Astrocyte (in vitro differentiated cells and primary cell): Measurements from ENCODE around the gene RAB29. TPM values are rescaled to one million over a fixed set of nuclear protein-coding genes. Genes with fewer than 3 reads are reported as not detected.

Experiments used
- DNase-seq: peaks from one replicate; pipeline ENCODE4 v3.0.0-alpha.2; 2010; ENCODE audit warnings: low read depth
- FAIRE-seq: peaks from 2 replicates; lab custom pipeline; 2011; peaks lifted over from hg19 to GRCh38; lab: Jason Lieb, UNC
- H2AFZ ChIP-seq: 2 replicates; pipeline ENCODE4 v1.6.0; 2012; ENCODE audit warnings: low read depth, low read length, inconsistent platforms
- H3K27ac ChIP-seq: 2 replicates; pipeline ENCODE4 v1.5.1; 2011; ENCODE audit warnings: low read depth, low read length, inconsistent platforms
- H3K27me3 ChIP-seq: 2 replicates; pipeline ENCODE4 v1.6.0; 2011; ENCODE audit warnings: low read length, inconsistent platforms; ENCODE audit not compliant: insufficient read depth
- H3K36me3 ChIP-seq: 2 replicates; pipeline ENCODE4 v1.5.1; 2011; ENCODE audit warnings: low read length, inconsistent platforms; ENCODE audit not compliant: insufficient read depth
- H3K4me1 ChIP-seq: 2 replicates; pipeline ENCODE4 v1.5.1; 2011; ENCODE audit warnings: low read length, inconsistent platforms; ENCODE audit not compliant: insufficient read depth
- H3K4me2 ChIP-seq: 2 replicates; pipeline ENCODE4 v1.6.0; 2012; ENCODE audit warnings: low read length, inconsistent platforms
- H3K4me3 ChIP-seq: 2 replicates; pipeline ENCODE4 v1.5.1; 2011; ENCODE audit warnings: low read depth, mild to moderate bottlenecking, low read length, inconsistent platforms; ENCODE audit not compliant: insufficient read depth
- H3K79me2 ChIP-seq: 2 replicates; pipeline ENCODE4 v1.6.0; 2012; ENCODE audit warnings: mild to moderate bottlenecking, low read length, inconsistent platforms; ENCODE audit not compliant: insufficient read depth
- H3K9ac ChIP-seq: 2 replicates; pipeline ENCODE4 v1.6.0; 2012; ENCODE audit warnings: mild to moderate bottlenecking, low read length, inconsistent platforms
- H3K9me3 ChIP-seq: 2 replicates; pipeline ENCODE4 v1.5.1; 2012; ENCODE audit warnings: low read depth, mild to moderate bottlenecking, low read length, inconsistent platforms; ENCODE audit not compliant: insufficient read depth
- H4K20me1 ChIP-seq: 2 replicates; pipeline ENCODE4 v1.6.0; 2012; ENCODE audit warnings: low read length, inconsistent platforms; ENCODE audit not compliant: insufficient read depth
- H3K27ac Mint-ChIP-seq: one replicate; pipeline ENCODE4 v1.8.0; 2021; ENCODE audit warnings: mild to moderate bottlenecking, mixed read lengths; ENCODE audit not compliant: unreplicated experiment
- H3K27me3 Mint-ChIP-seq: one replicate; pipeline ENCODE4 v1.8.0; 2021; ENCODE audit warnings: low read depth, mixed read lengths; ENCODE audit not compliant: unreplicated experiment
- H3K36me3 Mint-ChIP-seq: one replicate; pipeline ENCODE4 v1.8.0; 2021; ENCODE audit warnings: low read depth, mixed read lengths; ENCODE audit not compliant: unreplicated experiment
- H3K4me1 Mint-ChIP-seq: one replicate; pipeline ENCODE4 v1.8.0; 2021; ENCODE audit warnings: low read depth, mixed read lengths; ENCODE audit not compliant: unreplicated experiment
- H3K4me3 Mint-ChIP-seq: one replicate; pipeline ENCODE4 v1.8.0; 2021; ENCODE audit warnings: mild to moderate bottlenecking, moderate library complexity, mixed read lengths; ENCODE audit not compliant: unreplicated experiment
- H3K9me3 Mint-ChIP-seq: one replicate; pipeline ENCODE4 v1.8.0; 2021; ENCODE audit warnings: mild to moderate bottlenecking, mixed read lengths; ENCODE audit not compliant: unreplicated experiment
- EZH2 ChIP-seq: IDR thresholded peaks from 2 replicates; pipeline ENCODE4 v1.6.1; 2012; ENCODE audit warnings: mild to moderate bottlenecking, low read length, inconsistent platforms; ENCODE audit not compliant: insufficient read depth
- total RNA-seq: library from RNA; stranded (reverse); gene quantifications from 2 replicates; pipeline ENCODE4 v1.2.1, GENCODE V29; 2021
- TF ChIP-seq, protein P1 (sequence below): IDR thresholded peaks from 2 replicates; pipeline ENCODE4 v1.5.1; 2011; ENCODE audit warnings: low read depth, mild to moderate bottlenecking, inconsistent platforms, low read length, moderate library complexity; ENCODE audit not compliant: insufficient read depth

The RAB29 gene
- total RNA-seq, 1 donor from 2014 or later = 13.3 TPM

DNA sequence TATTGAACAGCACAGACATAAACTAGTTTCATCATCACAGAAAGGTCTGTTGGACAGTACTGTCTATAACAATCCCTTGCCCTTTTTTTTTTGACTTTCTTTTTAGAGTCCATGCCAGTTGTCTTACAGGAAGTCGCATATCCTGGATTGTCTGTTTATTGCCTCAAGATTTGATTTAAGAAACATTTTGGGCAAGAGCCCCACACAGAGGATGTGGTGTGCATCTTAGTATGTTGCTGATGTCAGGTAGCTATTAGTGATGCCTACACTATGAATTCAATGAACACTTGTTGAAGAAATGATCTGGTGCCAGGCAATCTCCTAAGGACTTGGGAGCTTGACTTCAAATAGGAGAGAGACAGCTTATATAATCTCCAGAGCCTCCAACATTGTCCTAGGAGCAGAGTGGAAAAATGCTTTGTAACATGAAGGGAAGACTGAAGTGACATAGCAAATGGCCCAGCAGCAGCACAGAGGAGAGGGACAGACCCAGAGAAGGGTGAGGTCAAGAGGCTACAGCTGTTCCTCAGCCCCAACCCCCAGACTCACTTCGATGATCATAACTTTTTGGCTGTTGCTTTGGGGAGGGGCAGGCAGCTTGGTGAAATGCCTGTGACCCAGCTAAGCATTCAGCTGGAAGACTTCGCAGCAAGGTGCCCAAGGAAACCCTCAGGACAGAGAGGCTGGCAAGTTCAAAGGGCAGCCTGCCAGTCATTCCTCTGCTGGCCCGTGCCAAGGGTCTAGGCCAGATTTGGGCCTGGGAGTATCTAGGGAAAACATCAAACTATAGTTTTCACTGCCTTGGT, 7.5 kb upstream of the RAB29 start:
- H3K79me2 ChIP-seq = no peaks in the 10 kb centered on the region
- no peaks in the 10 kb centered on the region for H3K36me3 ChIP-seq
- no peaks in the 10 kb centered on the region for H4K20me1 ChIP-seq
- no peak overlapping the region for H3K9ac ChIP-seq
- no peak overlapping the region for H3K4me3 Mint-ChIP-seq
- H3K4me1 ChIP-seq = peaks cover 5% of the 10 kb centered on the region
- H2AFZ ChIP-seq = no peak overlapping the region
- no peaks in the 10 kb centered on the region for H3K9me3 ChIP-seq
- H3K4me3 ChIP-seq = no peak overlapping the region
- no peak for TF ChIP-seq EZH2
- TF ChIP-seq, protein P1, sequence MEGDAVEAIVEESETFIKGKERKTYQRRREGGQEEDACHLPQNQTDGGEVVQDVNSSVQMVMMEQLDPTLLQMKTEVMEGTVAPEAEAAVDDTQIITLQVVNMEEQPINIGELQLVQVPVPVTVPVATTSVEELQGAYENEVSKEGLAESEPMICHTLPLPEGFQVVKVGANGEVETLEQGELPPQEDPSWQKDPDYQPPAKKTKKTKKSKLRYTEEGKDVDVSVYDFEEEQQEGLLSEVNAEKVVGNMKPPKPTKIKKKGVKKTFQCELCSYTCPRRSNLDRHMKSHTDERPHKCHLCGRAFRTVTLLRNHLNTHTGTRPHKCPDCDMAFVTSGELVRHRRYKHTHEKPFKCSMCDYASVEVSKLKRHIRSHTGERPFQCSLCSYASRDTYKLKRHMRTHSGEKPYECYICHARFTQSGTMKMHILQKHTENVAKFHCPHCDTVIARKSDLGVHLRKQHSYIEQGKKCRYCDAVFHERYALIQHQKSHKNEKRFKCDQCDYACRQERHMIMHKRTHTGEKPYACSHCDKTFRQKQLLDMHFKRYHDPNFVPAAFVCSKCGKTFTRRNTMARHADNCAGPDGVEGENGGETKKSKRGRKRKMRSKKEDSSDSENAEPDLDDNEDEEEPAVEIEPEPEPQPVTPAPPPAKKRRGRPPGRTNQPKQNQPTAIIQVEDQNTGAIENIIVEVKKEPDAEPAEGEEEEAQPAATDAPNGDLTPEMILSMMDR = no peak
- peaks cover 6% of the 10 kb centered on the region for H3K27me3 Mint-ChIP-seq
- no peak overlapping the region for H3K4me2 ChIP-seq
- peaks cover 2% of the 10 kb centered on the region for H3K27me3 ChIP-seq
- FAIRE-seq (no peak), DNase-seq (no peak)
- no peaks in the 10 kb centered on the region for H3K4me1 Mint-ChIP-seq
- no peak overlapping the region for H3K27ac Mint-ChIP-seq
- no peaks in the 10 kb centered on the region for H3K36me3 Mint-ChIP-seq
- no peaks in the 10 kb centered on the region for H3K9me3 Mint-ChIP-seq
- H3K27ac ChIP-seq = no peak overlapping the region

DNA sequence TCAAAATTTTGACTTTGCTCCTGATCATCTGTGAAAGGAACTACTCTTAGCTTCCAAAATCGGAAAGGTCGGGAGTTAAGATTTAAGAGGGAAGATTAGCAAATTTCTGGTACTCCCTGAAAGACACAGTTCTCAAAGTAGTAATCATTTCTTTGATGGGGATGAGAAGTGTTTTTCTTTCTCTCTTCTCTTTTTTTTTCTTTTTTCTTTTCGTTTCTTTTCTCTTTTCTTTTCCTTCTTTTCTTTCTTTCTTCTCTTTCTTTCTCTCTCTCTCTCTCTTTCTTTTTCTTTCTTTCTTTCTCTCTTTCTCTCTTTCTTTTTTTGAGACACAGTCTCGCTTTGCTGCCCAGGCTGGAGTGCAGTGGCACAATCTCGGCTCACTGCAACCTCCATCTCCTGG, 5.1 kb upstream of the RAB29 start:
- FAIRE-seq = no peak
- Histone ChIP-seq H3K79me2 (no peaks in the 10 kb centered on the region), H3K9me3 (no peaks in the 10 kb centered on the region), H2AFZ (no peak overlapping the region), H4K20me1 (no peaks in the 10 kb centered on the region), H3K36me3 (no peaks in the 10 kb centered on the region), H3K9ac (no peak overlapping the region), H3K27ac (no peak overlapping the region), H3K4me2 (no peak overlapping the region), H3K27me3 (peaks cover 2% of the 10 kb centered on the region), H3K4me1 (peaks cover 10% of the 10 kb centered on the region), H3K4me3 (no peak overlapping the region)
- no peak for TF ChIP-seq EZH2
- TF ChIP-seq, protein P1 = no peak
- no peak overlapping the region for H3K27ac Mint-ChIP-seq
- no peak overlapping the region for H3K4me3 Mint-ChIP-seq
- no peaks in the 10 kb centered on the region for H3K36me3 Mint-ChIP-seq
- no peaks in the 10 kb centered on the region for H3K9me3 Mint-ChIP-seq
- peaks cover 6% of the 10 kb centered on the region for H3K27me3 Mint-ChIP-seq
- H3K4me1 Mint-ChIP-seq = peaks cover 1% of the 10 kb centered on the region
- DNase-seq = no peak

DNA sequence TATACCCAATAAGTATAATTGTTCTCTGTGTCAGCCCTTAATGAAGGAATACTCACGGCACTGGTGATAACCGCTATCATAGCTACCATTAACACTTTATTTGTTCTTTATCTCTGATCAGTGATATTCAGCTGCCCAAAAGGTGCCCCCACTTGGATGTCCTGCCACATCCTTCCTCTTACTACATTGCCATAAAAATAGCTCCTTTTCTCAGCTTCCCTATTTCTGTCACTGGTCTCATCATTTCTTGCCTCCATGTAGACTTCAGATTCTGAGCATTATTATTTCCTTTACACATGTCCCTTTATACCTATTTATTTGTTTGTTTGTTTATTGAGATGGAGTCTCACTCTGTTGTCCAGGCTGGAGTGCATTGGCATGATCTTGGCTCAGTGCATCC, 2.7 kb upstream of the RAB29 start:
- Mint-ChIP-seq H3K27me3 (peaks cover 3% of the 10 kb centered on the region), H3K36me3 (no peaks in the 10 kb centered on the region)

More for the DNA sequence above, 2.7 kb upstream of the RAB29 start:
- Histone ChIP-seq H3K9me3 (no peaks in the 10 kb centered on the region), H3K27me3 (peaks cover 8% of the 10 kb centered on the region), H3K79me2 (no peaks in the 10 kb centered on the region), H4K20me1 (no peaks in the 10 kb centered on the region), H3K4me1 (peaks cover 4% of the 10 kb centered on the region), H2AFZ (no peak overlapping the region), H3K4me3 (no peak overlapping the region), H3K4me2 (no peak overlapping the region), H3K36me3 (no peaks in the 10 kb centered on the region), H3K27ac (no peak overlapping the region), H3K9ac (no peak overlapping the region)
- Mint-ChIP-seq H3K4me1 (peaks cover 2% of the 10 kb centered on the region), H3K4me3 (no peak overlapping the region), H3K9me3 (no peaks in the 10 kb centered on the region), H3K27ac (no peak overlapping the region)
- TF ChIP-seq, protein P1 = no peak
- no peak for TF ChIP-seq EZH2
- DNase-seq = no peak
- no peak for FAIRE-seq
